H1 (cell line): ENCODE data around the gene TEX22.

Source experiments
- CTCF ChIP-seq, 3 experiments: IDR thresholded peaks; 1 replicate in 2 of 3; 2 replicates in 1 of 3; pipeline versions ENCODE4 v1.5.1 to v1.6.1; 2011; ENCODE audit warnings: low read length in 3 of 3, mild to moderate bottlenecking in 3 of 3, inconsistent platforms in 2 of 3, low read depth in 1 of 3, moderate library complexity in 1 of 3; ENCODE audit not compliant: insufficient read depth in 1 of 3; ENCODE audit errors: control extremely low read depth in 1 of 3
- EP300 ChIP-seq, 2 experiments: IDR thresholded peaks; 1 replicate in 1 of 2; 2 replicates in 1 of 2; pipeline ENCODE4 v1.6.1; 2011 to 2012; ENCODE audit warnings: low read depth in 2 of 2, low read length in 2 of 2, mild to moderate bottlenecking in 2 of 2, borderline replicate concordance in 1 of 2, inconsistent platforms in 1 of 2, moderate library complexity in 1 of 2
- POLR2A ChIP-seq, 2 experiments: IDR thresholded peaks; 1 replicate in 1 of 2; 2 replicates in 1 of 2; pipeline ENCODE4 v1.6.1; 2011; ENCODE audit warnings: low read depth in 2 of 2, low read length in 2 of 2, mild to moderate bottlenecking in 2 of 2; ENCODE audit errors: control extremely low read depth in 1 of 2
- RAD21 ChIP-seq, 2 experiments: IDR thresholded peaks in 1 of 2; conservative IDR thresholded peaks in 1 of 2; 2 replicates each; pipeline ENCODE4 v1.6.1; 2011; ENCODE audit warnings: low read depth in 2 of 2, low read length in 2 of 2, improper control_type of control experiment in 1 of 2, inconsistent platforms in 1 of 2, mild to moderate bottlenecking in 1 of 2, moderate library complexity in 1 of 2
- SUZ12 ChIP-seq: fragments of 200-600 bp; sonication (generic); IDR thresholded peaks from 2 replicates; pipeline ENCODE4 v1.6.1; 2012; ENCODE audit warnings: mild to moderate bottlenecking, inconsistent platforms, low read length, moderate library complexity, mixed read lengths

GRCh38 chr14:105385322-105385637, 13.1 kb upstream of the TEX22 start:
- TF ChIP-seq POLR2A (IDR thresholded peaks at IDR 0.05; ENCODE audit: control extremely low read depth in 1 of 2, low read depth in 2 of 2, low read length in 2 of 2) (no peak), RAD21 (IDR thresholded peaks at IDR 0.05 in 1 of 2, conservative IDR thresholded peaks at IDR 0.05 in 1 of 2; ENCODE audit: low read depth in 2 of 2, low read length in 2 of 2) (no peak), SUZ12 (no peak), CTCF (IDR thresholded peaks at IDR 0.05; ENCODE audit: control extremely low read depth in 1 of 3, insufficient read depth in 1 of 3, low read depth in 1 of 3, low read length in 3 of 3) (no peak), EP300 (IDR thresholded peaks at IDR 0.05; ENCODE audit: borderline replicate concordance in 1 of 2, low read depth in 2 of 2, low read length in 2 of 2) (no peak)
